Fibroblast of skin of left biceps (primary cell): Measurements from ENCODE around the gene CDHR1.

Source experiments
- DNase-seq, 2 experiments: peaks; one replicate each; pipeline ENCODE4 v3.0.0-alpha.2; 2013; ENCODE audit warnings: low read depth in 2 of 2

The CDHR1 gene

GRCh38 chr10:84262190-84262956 is 68.0 kb downstream of the CDHR1 start:
- no peak for DNase-seq

GRCh38 chr10:84263716-84264115 is 69.4 kb downstream of the CDHR1 start:
- DNase-seq = no peak

- no peak for DNase-seq
Observed at GRCh38 chr10:84264611-84265141, 70.3 kb downstream of the CDHR1 start.

GRCh38 chr10:84265418-84265817 is 71.1 kb downstream of the CDHR1 start:
- no peak for DNase-seq

- DNase-seq = no peak
Observed at GRCh38 chr10:84267503-84268126, 73.3 kb downstream of the CDHR1 start.

GRCh38 chr10:84269162-84269561 is 74.8 kb downstream of the CDHR1 start:
- DNase-seq = no peak
